Neural cell (in vitro differentiated cells): Measurements from ENCODE around the gene MTHFD1. TPM values are rescaled to one million over a fixed set of nuclear protein-coding genes. Genes with fewer than 3 reads are reported as not detected.

Experiments used
- H2AFZ ChIP-seq: fragments of 200-600, 300-800 bp; sonication (generic), shearing (Covaris generic); 2 replicates; pipeline ENCODE4 v1.6.0; 2014; ENCODE audit warnings: low read depth, mild to moderate bottlenecking, antibody characterized with exemption, low read length, moderate library complexity
- H3F3A ChIP-seq: fragments of 200-600 bp; shearing (Covaris generic); 2 replicates; pipeline ENCODE4 v1.6.1; 2016; ENCODE audit warnings: mild to moderate bottlenecking, moderate library complexity, mixed read lengths, antibody characterized with exemption, low read length; ENCODE audit not compliant: insufficient read depth, poor library complexity, severe bottlenecking
- H3K27ac ChIP-seq: fragments of 200-600, 300-800 bp; sonication (generic), shearing (Covaris generic); 2 replicates; pipeline ENCODE4 v1.5.1; 2014; ENCODE audit warnings: mild to moderate bottlenecking, low read length, moderate library complexity
- H3K27me3 ChIP-seq: fragments of 300-800, 200-600 bp; sonication (generic), shearing (Covaris generic); 2 replicates; pipeline ENCODE4 v1.6.0; 2014; ENCODE audit warnings: mild to moderate bottlenecking, low read depth, low read length, moderate library complexity; ENCODE audit not compliant: insufficient read depth
- H3K36me3 ChIP-seq: fragments of 300-800, 200-600 bp; sonication (generic), shearing (Covaris generic); 2 replicates; pipeline ENCODE4 v1.5.1; 2014; ENCODE audit warnings: mild to moderate bottlenecking, antibody characterized with exemption, low read length, moderate library complexity; ENCODE audit not compliant: insufficient read depth
- H3K4me2 ChIP-seq: fragments of 300-800, 200-600 bp; sonication (generic), shearing (Covaris generic); 2 replicates; pipeline ENCODE4 v1.6.0; 2014; ENCODE audit warnings: mild to moderate bottlenecking, low read length
- H3K4me3 ChIP-seq: fragments of 300-800, 200-600 bp; sonication (generic), shearing (Covaris generic); 2 replicates; pipeline ENCODE4 v1.5.1; 2014; ENCODE audit warnings: mild to moderate bottlenecking, low read length, moderate library complexity
- H3K79me2 ChIP-seq: fragments of 200-600 bp; shearing (Covaris generic); replicated peaks from 2 replicates; pipeline ENCODE4 v1.6.0; 2014; ENCODE audit warnings: mild to moderate bottlenecking, low read length, moderate library complexity; ENCODE audit not compliant: insufficient read depth
- H3K9ac ChIP-seq: fragments of 300-800, 200-600 bp; sonication (generic), shearing (Covaris generic); 2 replicates; pipeline ENCODE4 v1.6.1; 2016; ENCODE audit warnings: mild to moderate bottlenecking, low read length, mixed read lengths
- H3K9me2 ChIP-seq: fragments of 200-600 bp; shearing (Covaris generic); 2 replicates; pipeline ENCODE4 v1.6.1; 2016; ENCODE audit warnings: mild to moderate bottlenecking, low read length, mixed read lengths; ENCODE audit not compliant: insufficient read depth
- H3K9me3 ChIP-seq: fragments of 200-600, 300-800 bp; sonication (generic), shearing (Covaris generic); 2 replicates; pipeline ENCODE4 v1.6.1; 2016; ENCODE audit warnings: mild to moderate bottlenecking, mixed run types, low read length, moderate library complexity, mixed read lengths
- H4K20me1 ChIP-seq: fragments of 200-600 bp; shearing (Covaris generic); 2 replicates; pipeline ENCODE4 v1.6.1; 2016; ENCODE audit warnings: mild to moderate bottlenecking, mixed run types; ENCODE audit not compliant: insufficient read depth
- EP300 ChIP-seq: fragments of 450-650 bp; conservative IDR thresholded peaks from 2 replicates; pipeline ENCODE4 v1.6.1; 2014; ENCODE audit warnings: antibody characterized with exemption, mild to moderate bottlenecking, moderate library complexity; ENCODE audit not compliant: poor library complexity, severe bottlenecking
- EZH2 ChIP-seq: fragments of 200-600, 300-800 bp; shearing (Covaris generic), sonication (generic); IDR thresholded peaks from 2 replicates; pipeline ENCODE4 v1.6.1; 2014; ENCODE audit warnings: antibody characterized with exemption, low read length, borderline replicate concordance, mild to moderate bottlenecking; ENCODE audit not compliant: insufficient read depth, poor library complexity, severe bottlenecking
- MXI1 ChIP-seq: fragments of 450-650 bp; conservative IDR thresholded peaks from 2 replicates; pipeline ENCODE4 v1.6.1; 2014; ENCODE audit warnings: antibody characterized with exemption, mild to moderate bottlenecking; ENCODE audit not compliant: poor library complexity, severe bottlenecking
- POLR2AphosphoS5 ChIP-seq: IDR thresholded peaks from 2 replicates; pipeline ENCODE4 v1.6.1; 2012
- RAD21 ChIP-seq: fragments of 450-650 bp; conservative IDR thresholded peaks from 2 replicates; pipeline ENCODE4 v1.6.1; 2014; ENCODE audit warnings: antibody characterized with exemption, mild to moderate bottlenecking, moderate library complexity
- SMC3 ChIP-seq: fragments of 450-650 bp; conservative IDR thresholded peaks from 2 replicates; pipeline ENCODE4 v1.6.1; 2014; ENCODE audit warnings: antibody characterized with exemption, mild to moderate bottlenecking, moderate library complexity; ENCODE audit not compliant: poor library complexity
- TAF1 ChIP-seq: IDR thresholded peaks from 2 replicates; pipeline ENCODE4 v1.6.1; 2012; ENCODE audit warnings: low read depth
- polyA minus RNA-seq: library from RNA; depleted of rRNA, polyadenylated mRNA; stranded (reverse); fragments of >200 nt; gene quantifications from 2 replicates; pipeline ENCODE4 v1.2.3, GENCODE V29; 2014
- polyA plus RNA-seq: library from polyadenylated mRNA; depleted of rRNA; stranded (reverse); fragments of >200 nt; gene quantifications from 2 replicates; pipeline ENCODE4 v1.2.3, GENCODE V29; 2014
- TF ChIP-seq, protein P1 (sequence below): fragments of 450-650 bp; IDR thresholded peaks from 2 replicates; pipeline ENCODE4 v1.5.1; 2014; ENCODE audit warnings: antibody characterized with exemption, mild to moderate bottlenecking, moderate library complexity; ENCODE audit not compliant: poor library complexity, severe bottlenecking
- TF ChIP-seq, protein P2 (sequence below): IDR thresholded peaks from 2 replicates; pipeline ENCODE4 v1.6.1; 2012; ENCODE audit warnings: borderline replicate concordance

The MTHFD1 gene
- 5.4 and 7.1 TPM in 2 replicates for polyA plus RNA-seq
- polyA minus RNA-seq = 11.4 and 12.5 TPM in 2 replicates

DNA sequence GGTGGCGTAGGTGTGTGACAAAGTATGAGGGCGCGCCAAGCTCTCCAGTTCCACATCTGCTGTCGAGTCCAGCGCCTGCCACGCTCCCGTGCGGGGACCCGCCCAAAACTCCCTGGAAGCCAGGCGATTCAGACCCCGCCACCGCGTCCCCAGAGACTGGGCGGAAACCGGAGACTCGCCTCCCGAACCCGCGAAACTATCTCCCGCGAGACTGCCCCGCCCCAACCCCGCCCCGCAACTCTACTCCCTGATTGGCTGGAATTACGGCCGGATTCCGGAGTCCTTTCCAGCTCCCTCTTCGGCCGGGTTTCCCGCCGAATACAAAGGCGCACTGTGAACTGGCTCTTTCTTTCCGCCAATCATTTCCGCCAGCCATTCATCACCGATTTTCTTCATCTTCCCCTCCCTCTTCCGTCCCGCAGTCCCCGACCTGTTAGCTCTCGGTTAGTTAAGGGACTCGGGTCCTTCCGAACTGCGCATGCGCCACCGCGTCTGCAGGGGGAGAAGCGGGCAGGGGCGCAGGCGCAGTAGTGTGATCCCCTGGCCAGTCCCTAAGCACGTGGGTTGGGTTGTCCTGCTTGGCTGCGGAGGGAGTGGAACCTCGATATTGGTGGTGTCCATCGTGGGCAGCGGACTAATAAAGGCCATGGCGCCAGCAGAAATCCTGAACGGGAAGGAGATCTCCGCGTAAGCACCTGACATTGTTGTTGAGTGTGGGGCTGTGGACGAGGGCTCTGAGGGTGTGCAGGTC, at the start of gene MTHFD1:
Gene MTHFD1, plus strand, starts transcription at position 572 of the 751 bp plus-strand sequence. Its CDS starts 75 bp downstream, at position 647.
- H3K4me2 ChIP-seq = peak within 1 kb of the TSS; percentile 94
- peak within 1 kb of the TSS; percentile 61 for H3K9ac ChIP-seq
- H3K4me3 ChIP-seq = peak within 1 kb of the TSS; percentile 78
- no peaks in the 10 kb centered on the region for H3F3A ChIP-seq
- no peaks in the 10 kb centered on the region for H3K9me3 ChIP-seq
- H3K36me3 ChIP-seq = no peaks in the 10 kb centered on the region
- TF ChIP-seq SMC3 (no peak), MXI1 (peak; percentile 94)
- H4K20me1 ChIP-seq = no peaks in the 10 kb centered on the region
- H3K27ac ChIP-seq = no peak within 1 kb of the TSS
- H3K79me2 ChIP-seq = no peaks in the 10 kb centered on the region
- H2AFZ ChIP-seq = peak within 1 kb of the TSS; percentile 86
- H3K9me2 ChIP-seq = no peaks in the 10 kb centered on the region
- no peaks in the 10 kb centered on the region for H3K27me3 ChIP-seq

DNA sequence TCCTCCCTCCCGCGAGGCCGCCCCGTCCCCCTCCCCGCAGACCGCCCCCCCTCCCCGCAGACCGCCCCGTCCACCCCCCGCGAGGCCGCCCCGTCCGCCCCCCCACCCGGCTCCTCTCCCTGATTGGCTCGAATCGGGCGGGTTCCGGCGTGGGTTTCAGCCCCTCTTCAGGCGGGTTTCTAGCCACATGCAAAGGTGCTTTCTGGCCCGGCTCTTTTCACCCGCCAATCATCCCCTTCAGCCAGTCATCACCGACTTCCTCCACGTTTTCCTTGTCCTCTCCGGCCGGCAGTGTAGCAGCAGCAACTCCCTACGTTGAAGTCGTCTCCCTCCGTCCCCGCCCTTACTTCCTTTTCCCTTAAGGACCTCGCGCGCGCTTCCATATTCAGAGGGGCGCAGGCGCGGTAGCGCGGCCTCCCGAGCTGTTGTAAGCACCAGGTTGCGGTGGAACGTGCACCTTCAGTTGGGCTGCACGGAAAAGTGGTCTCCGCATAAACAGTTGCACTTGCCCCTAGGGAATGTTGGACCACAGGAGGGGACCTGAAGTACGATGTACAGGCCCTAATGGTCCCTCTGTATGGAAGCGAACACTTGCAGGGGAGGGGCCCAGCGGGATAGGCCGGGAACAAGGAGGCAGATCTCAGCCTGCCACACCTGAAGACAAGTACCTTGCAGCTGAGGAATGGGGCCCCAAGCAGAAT, 49.4 kb upstream of the MTHFD1 start:
- no peaks in the 10 kb centered on the region for H3K79me2 ChIP-seq
- H3K9ac ChIP-seq = peak overlapping the region; percentile 86
- no peaks in the 10 kb centered on the region for H3K27me3 ChIP-seq
- H3K36me3 ChIP-seq = no peaks in the 10 kb centered on the region
- peaks cover 7% of the 10 kb centered on the region for H3F3A ChIP-seq
- no peaks in the 10 kb centered on the region for H3K9me2 ChIP-seq
- peak overlapping the region; percentile 40 for H3K4me2 ChIP-seq
- TF ChIP-seq MXI1 = peak; percentile 83
- no peak for TF ChIP-seq EZH2
- TF ChIP-seq RAD21 = no peak
- TF ChIP-seq EP300 = peak; percentile 42
- TF ChIP-seq, protein P1, sequence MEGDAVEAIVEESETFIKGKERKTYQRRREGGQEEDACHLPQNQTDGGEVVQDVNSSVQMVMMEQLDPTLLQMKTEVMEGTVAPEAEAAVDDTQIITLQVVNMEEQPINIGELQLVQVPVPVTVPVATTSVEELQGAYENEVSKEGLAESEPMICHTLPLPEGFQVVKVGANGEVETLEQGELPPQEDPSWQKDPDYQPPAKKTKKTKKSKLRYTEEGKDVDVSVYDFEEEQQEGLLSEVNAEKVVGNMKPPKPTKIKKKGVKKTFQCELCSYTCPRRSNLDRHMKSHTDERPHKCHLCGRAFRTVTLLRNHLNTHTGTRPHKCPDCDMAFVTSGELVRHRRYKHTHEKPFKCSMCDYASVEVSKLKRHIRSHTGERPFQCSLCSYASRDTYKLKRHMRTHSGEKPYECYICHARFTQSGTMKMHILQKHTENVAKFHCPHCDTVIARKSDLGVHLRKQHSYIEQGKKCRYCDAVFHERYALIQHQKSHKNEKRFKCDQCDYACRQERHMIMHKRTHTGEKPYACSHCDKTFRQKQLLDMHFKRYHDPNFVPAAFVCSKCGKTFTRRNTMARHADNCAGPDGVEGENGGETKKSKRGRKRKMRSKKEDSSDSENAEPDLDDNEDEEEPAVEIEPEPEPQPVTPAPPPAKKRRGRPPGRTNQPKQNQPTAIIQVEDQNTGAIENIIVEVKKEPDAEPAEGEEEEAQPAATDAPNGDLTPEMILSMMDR = no peak
- no peak for TF ChIP-seq TAF1
- TF ChIP-seq, protein P2, sequence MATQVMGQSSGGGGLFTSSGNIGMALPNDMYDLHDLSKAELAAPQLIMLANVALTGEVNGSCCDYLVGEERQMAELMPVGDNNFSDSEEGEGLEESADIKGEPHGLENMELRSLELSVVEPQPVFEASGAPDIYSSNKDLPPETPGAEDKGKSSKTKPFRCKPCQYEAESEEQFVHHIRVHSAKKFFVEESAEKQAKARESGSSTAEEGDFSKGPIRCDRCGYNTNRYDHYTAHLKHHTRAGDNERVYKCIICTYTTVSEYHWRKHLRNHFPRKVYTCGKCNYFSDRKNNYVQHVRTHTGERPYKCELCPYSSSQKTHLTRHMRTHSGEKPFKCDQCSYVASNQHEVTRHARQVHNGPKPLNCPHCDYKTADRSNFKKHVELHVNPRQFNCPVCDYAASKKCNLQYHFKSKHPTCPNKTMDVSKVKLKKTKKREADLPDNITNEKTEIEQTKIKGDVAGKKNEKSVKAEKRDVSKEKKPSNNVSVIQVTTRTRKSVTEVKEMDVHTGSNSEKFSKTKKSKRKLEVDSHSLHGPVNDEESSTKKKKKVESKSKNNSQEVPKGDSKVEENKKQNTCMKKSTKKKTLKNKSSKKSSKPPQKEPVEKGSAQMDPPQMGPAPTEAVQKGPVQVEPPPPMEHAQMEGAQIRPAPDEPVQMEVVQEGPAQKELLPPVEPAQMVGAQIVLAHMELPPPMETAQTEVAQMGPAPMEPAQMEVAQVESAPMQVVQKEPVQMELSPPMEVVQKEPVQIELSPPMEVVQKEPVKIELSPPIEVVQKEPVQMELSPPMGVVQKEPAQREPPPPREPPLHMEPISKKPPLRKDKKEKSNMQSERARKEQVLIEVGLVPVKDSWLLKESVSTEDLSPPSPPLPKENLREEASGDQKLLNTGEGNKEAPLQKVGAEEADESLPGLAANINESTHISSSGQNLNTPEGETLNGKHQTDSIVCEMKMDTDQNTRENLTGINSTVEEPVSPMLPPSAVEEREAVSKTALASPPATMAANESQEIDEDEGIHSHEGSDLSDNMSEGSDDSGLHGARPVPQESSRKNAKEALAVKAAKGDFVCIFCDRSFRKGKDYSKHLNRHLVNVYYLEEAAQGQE = peak; percentile 74
- peak; percentile 32 for TF ChIP-seq SMC3
- peak; percentile 92 for TF ChIP-seq POLR2AphosphoS5
- peak overlapping the region; percentile 10 for H2AFZ ChIP-seq
- no peaks in the 10 kb centered on the region for H3K9me3 ChIP-seq
- no peaks in the 10 kb centered on the region for H4K20me1 ChIP-seq
- H3K27ac ChIP-seq = peak overlapping the region; percentile 89
- H3K4me3 ChIP-seq = peak overlapping the region; percentile 89
